HepG2 (cell line): ENCODE measurements around the gene CRTC2. TPM values are rescaled to one million over a fixed set of nuclear protein-coding genes. Genes with fewer than 3 reads are reported as not detected.

Experiments used
- ATAC-seq: fragments of 200-7000 bp; cut with Tn5 transposase; 3 replicates; pipeline ENCODE4 v1.9.1; 2020; ENCODE audit warnings: mild to moderate bottlenecking, moderate library complexity
- BruUV-seq: library from RNA; stranded (reverse); fragments of 400-500 nt; replicated peaks from 2 replicates; lab custom pipeline; 2021; lab: Mats Ljungman, UMichigan
- CTCF ChIA-PET: fragments of 300-600 bp; formaldehyde crosslinking; extraction: SDS; loops from one replicate; lab custom pipeline; 2021; ENCODE audit warnings: low total read pairs, inconsistent platforms, low intra/inter-chr PET ratio; lab: Yijun Ruan, JAX
- POLR2A ChIA-PET: fragments of 350-600 bp; sonication (Branson Sonifier 250); formaldehyde crosslinking; loops from one replicate; lab custom pipeline; 2020; ENCODE audit warnings: antibody characterized with exemption, inconsistent platforms; lab: Yijun Ruan, JAX
- DNase-seq: peaks from one replicate; pipeline ENCODE4 v3.0.0-alpha.2; 2015; ENCODE audit warnings: low spot score
- FAIRE-seq: peaks from 3 replicates; lab custom pipeline; 2011; peaks lifted over from hg19 to GRCh38; lab: Jason Lieb, UNC
- H2AFZ ChIP-seq: one replicate; pipeline ENCODE4 v1.6.1; 2011; ENCODE audit warnings: low read length, inconsistent platforms
- H3K27ac ChIP-seq: fragments of 300-600 bp; 3 replicates; pipeline ENCODE4 v1.8.0; 2011; ENCODE audit warnings: mixed run types, mild to moderate bottlenecking, mixed read lengths, low read length, inconsistent platforms; ENCODE audit not compliant: insufficient read depth; ENCODE audit errors: extremely low read length
- H3K27me3 ChIP-seq, 2 experiments: fragments of 200-600 bp in 1 of 2; 2 replicates in 1 of 2; 3 replicates in 1 of 2; pipeline versions ENCODE4 v1.6.0 to v1.8.0; 2011; ENCODE audit warnings: low read length in 2 of 2, mild to moderate bottlenecking in 2 of 2, moderate library complexity in 2 of 2, inconsistent platforms in 1 of 2; ENCODE audit not compliant: insufficient read depth in 2 of 2, control insufficient read depth in 1 of 2
- H3K36me3 ChIP-seq, 2 experiments: fragments of 200-600 bp in 1 of 2; replicated peaks in 1 of 2; 2 replicates in 1 of 2; 3 replicates in 1 of 2; pipeline versions ENCODE4 v1.5.1 to v1.8.0; 2011; ENCODE audit warnings: low read length in 2 of 2, inconsistent platforms in 1 of 2; ENCODE audit not compliant: insufficient read depth in 2 of 2, control insufficient read depth in 1 of 2
- H3K4me1 ChIP-seq: 2 replicates; pipeline ENCODE4 v1.5.1; 2012; ENCODE audit warnings: low read length, inconsistent platforms; ENCODE audit not compliant: insufficient read depth
- H3K4me2 ChIP-seq: 2 replicates; pipeline ENCODE4 v1.6.0; 2011; ENCODE audit warnings: low read depth, low read length, inconsistent platforms
- H3K4me3 ChIP-seq, 3 experiments: fragments of 200-600 bp in 1 of 3; sonication (generic), shearing (Covaris generic) in 1 of 3; replicated peaks in 1 of 3; 2 replicates each; pipeline ENCODE4 v1.5.1; 2011 to 2016; ENCODE audit warnings: low read length in 3 of 3, inconsistent platforms in 2 of 3, low read depth in 2 of 3, mild to moderate bottlenecking in 2 of 3, control low read depth in 1 of 3, mixed read lengths in 1 of 3; ENCODE audit not compliant: insufficient read depth in 1 of 3
- H3K79me2 ChIP-seq: one replicate; pipeline ENCODE4 v1.6.1; 2011; ENCODE audit warnings: low read length, inconsistent platforms; ENCODE audit not compliant: insufficient read depth
- H3K9ac ChIP-seq: 2 replicates; pipeline ENCODE4 v1.6.0; 2011; ENCODE audit warnings: mild to moderate bottlenecking, low read depth, low read length, inconsistent platforms; ENCODE audit not compliant: insufficient read depth
- H3K9me3 ChIP-seq: 2 replicates; pipeline ENCODE4 v1.5.1; 2012; ENCODE audit warnings: mild to moderate bottlenecking, low read length
- H4K20me1 ChIP-seq: 2 replicates; pipeline ENCODE4 v1.6.0; 2011; ENCODE audit warnings: inconsistent platforms, mild to moderate bottlenecking, low read length, moderate library complexity; ENCODE audit not compliant: insufficient read depth
- BCL3 ChIP-seq: sonication (generic); formaldehyde crosslinking; IDR thresholded peaks from 2 replicates; pipeline ENCODE4 v1.5.1; 2020; ENCODE audit warnings: mild to moderate bottlenecking, missing genetic modification reagents, moderate library complexity
- BCL6 ChIP-seq: IDR thresholded peaks from 2 replicates; pipeline ENCODE4 v1.6.1; 2016; ENCODE audit warnings: missing genetic modification reagents, missing compliant biosample characterization
- CENPT ChIP-seq: sonication (generic); formaldehyde crosslinking; IDR thresholded peaks from 2 replicates; pipeline ENCODE4 v1.8.0; 2022; ENCODE audit warnings: low read depth, mild to moderate bottlenecking, moderate library complexity, missing genetic modification reagents
- ETV5 ChIP-seq: IDR thresholded peaks from 2 replicates; pipeline ENCODE4 v1.6.1; 2018; ENCODE audit warnings: missing biosample characterization, missing genetic modification reagents, inconsistent platforms, borderline replicate concordance
- JUN ChIP-seq: sonication (generic); formaldehyde crosslinking; IDR thresholded peaks from 2 replicates; pipeline ENCODE4 v1.4.0; 2020; ENCODE audit warnings: mild to moderate bottlenecking, missing genetic modification reagents
- NFE2 ChIP-seq: sonication (generic); formaldehyde crosslinking; IDR thresholded peaks from 2 replicates; pipeline ENCODE4 v1.4.0; 2020; ENCODE audit warnings: missing genetic modification reagents
- SOX13 ChIP-seq, 3 experiments: fragments of 450-650 bp in 1 of 3; sonication (generic) in 1 of 3; formaldehyde crosslinking in 1 of 3; IDR thresholded peaks in 2 of 3; conservative IDR thresholded peaks in 1 of 3; 2 replicates each; pipeline versions ENCODE4 v1.5.0 to v1.6.1; 2016 to 2020; ENCODE audit warnings: antibody characterized with exemption in 1 of 3, mild to moderate bottlenecking in 1 of 3, missing compliant biosample characterization in 1 of 3, missing genetic modification reagents in 1 of 3, moderate library complexity in 1 of 3
- YEATS2 ChIP-seq: sonication (generic); formaldehyde crosslinking; IDR thresholded peaks from 2 replicates; pipeline ENCODE4 v1.4.0; 2020; ENCODE audit warnings: missing genetic modification reagents, borderline replicate concordance
- ZBTB3 ChIP-seq: sonication (generic); formaldehyde crosslinking; IDR thresholded peaks from 2 replicates; pipeline ENCODE4 v1.4.0; 2020; ENCODE audit warnings: low read depth, mild to moderate bottlenecking, moderate library complexity, missing genetic modification reagents, borderline replicate concordance
- ZFP41 ChIP-seq: sonication (generic); formaldehyde crosslinking; IDR thresholded peaks from 2 replicates; pipeline ENCODE4 v1.4.0; 2020; ENCODE audit warnings: mild to moderate bottlenecking, missing genetic modification reagents, borderline replicate concordance
- ZNF383 ChIP-seq: sonication (generic); formaldehyde crosslinking; IDR thresholded peaks from 2 replicates; pipeline ENCODE4 v1.4.0; 2020; ENCODE audit warnings: missing genetic modification reagents, mild to moderate bottlenecking, borderline replicate concordance
- ZNF776 ChIP-seq: sonication (generic); formaldehyde crosslinking; IDR thresholded peaks from 2 replicates; pipeline ENCODE4 v1.4.0; 2020; ENCODE audit warnings: mild to moderate bottlenecking, missing genetic modification reagents
- ZSCAN12 ChIP-seq: sonication (generic); formaldehyde crosslinking; IDR thresholded peaks from 2 replicates; pipeline ENCODE4 v1.9.0; 2021; ENCODE audit warnings: mild to moderate bottlenecking, missing genetic modification reagents
- WGBS: methylation state at CpG from one replicate; pipeline ENCODE4 v1.1.6; 2017; ENCODE audit warnings: low lambda C conversion rate; 5-methylcytosine and 5-hydroxymethylcytosine counted together
- in situ Hi-C: cut with HindIII; loops from 2 replicates; pipeline ENCODE4 v1.10.0; 2017; ENCODE audit warnings: low pct_unique_long_range_greater_than_20kb; ENCODE audit not compliant: extremely low pct_ligation_motif_present
- intact Hi-C: fragments of 100-400 bp; cut with micrococcal nuclease; formaldehyde crosslinking; loops from one replicate; pipeline ENCODE4 v1.10.0; 2022; ENCODE audit not compliant: unreplicated experiment
- polyA plus RNA-seq, 8 experiments: library from polyadenylated mRNA; depleted of rRNA in 3 of 8; stranded (reverse) in 7 of 8; unstranded in 1 of 8; fragments of >200 nt; fragmentation: Illumina TruSeq in 4 of 8; extraction: Trizol in 4 of 8; gene quantifications; 2 replicates each; pipeline versions ENCODE4 v1.2.1 to v1.2.3, GENCODE V29; 2011 to 2016; ENCODE audit warnings: low read depth in 4 of 8, missing spikeins in 1 of 8, mixed read lengths in 1 of 8; ENCODE audit not compliant: insufficient read depth in 1 of 8
- total RNA-seq, 5 experiments: library from RNA; depleted of rRNA; stranded (reverse); fragments of >200 nt; fragmentation: Illumina TruSeq; extraction: Trizol; gene quantifications; 2 replicates each; pipeline ENCODE4 v1.2.3, GENCODE V29; 2016; ENCODE audit warnings: low read depth in 1 of 5
- TF ChIP-seq, protein P1 (sequence below): sonication (generic); formaldehyde crosslinking; conservative IDR thresholded peaks from 2 replicates; pipeline ENCODE4 v1.4.0; 2020; ENCODE audit warnings: missing genetic modification reagents
- TF ChIP-seq, protein P2 (sequence below): sonication (generic); formaldehyde crosslinking; conservative IDR thresholded peaks from 2 replicates; pipeline ENCODE4 v1.4.0; 2020; ENCODE audit warnings: missing genetic modification reagents
- TF ChIP-seq, protein P3 (sequence below): sonication (generic); formaldehyde crosslinking; IDR thresholded peaks from 2 replicates; pipeline ENCODE4 v1.5.0; 2020; ENCODE audit warnings: missing genetic modification reagents, mild to moderate bottlenecking, borderline replicate concordance
- TF ChIP-seq, protein P4 (sequence below): sonication (generic); formaldehyde crosslinking; IDR thresholded peaks from 2 replicates; pipeline ENCODE4 v1.9.0; 2021; ENCODE audit warnings: missing genetic modification reagents, mild to moderate bottlenecking, borderline replicate concordance

Gene CRTC2
- total and polyA plus RNA-seq, 2 of the 13 experiments (the other 11 are each of a cell fraction or from before 2014, with no cell fraction given): 6.1 to 26.7 TPM

- H3K9ac ChIP-seq: no peak overlapping the region
- WGBS: 62% methylated on average over 4 of the region's 4 CpGs
- FAIRE-seq: no peak
- peak overlapping the region; percentile 80 for H3K4me2 ChIP-seq
- H3K4me1 ChIP-seq: peaks cover 61% of the 10 kb centered on the region
- intact Hi-C loops: loop anchor here (5.0 kb wide), 1 partner anchor 37 kb away; the partner anchor contains the start of gene GATAD2B
- no peak overlapping the region for H2AFZ ChIP-seq
- no peaks in the 10 kb centered on the region for H3K9me3 ChIP-seq
- no peak overlapping the region for H3K27ac ChIP-seq
- POLR2A ChIA-PET: interaction anchor here (0.9 to 7.0 kb wide), 8 partner anchors 8 to 44 kb away, joined by 3 to 89 read pairs (median 10); partner anchors contain the start of genes CREB3L4, DENND4B, GATAD2B and JTB
- H3K27me3 ChIP-seq: peaks cover 0 to 7% of the 10 kb centered on the region in 2 experiments; a peak in 1 of 5 replicates
- peak overlapping the region; percentile 20 to 56 (median 22); a peak in 3 of 6 replicates for H3K4me3 ChIP-seq
- H3K36me3 ChIP-seq: peaks cover 0 to 16% of the 10 kb centered on the region in 2 experiments; a peak in 2 of 5 replicates
- in situ Hi-C loops: no loop called here
- peaks cover 7% of the 10 kb centered on the region; the same call in 1 of the 2 replicates for H4K20me1 ChIP-seq
- peaks cover 59% of the 10 kb centered on the region for H3K79me2 ChIP-seq
- no TSS peak for BruUV-seq
- no peak for DNase-seq
- CTCF ChIA-PET: no interaction called here
- ATAC-seq: no peak
- TF ChIP-seq, protein P1, sequence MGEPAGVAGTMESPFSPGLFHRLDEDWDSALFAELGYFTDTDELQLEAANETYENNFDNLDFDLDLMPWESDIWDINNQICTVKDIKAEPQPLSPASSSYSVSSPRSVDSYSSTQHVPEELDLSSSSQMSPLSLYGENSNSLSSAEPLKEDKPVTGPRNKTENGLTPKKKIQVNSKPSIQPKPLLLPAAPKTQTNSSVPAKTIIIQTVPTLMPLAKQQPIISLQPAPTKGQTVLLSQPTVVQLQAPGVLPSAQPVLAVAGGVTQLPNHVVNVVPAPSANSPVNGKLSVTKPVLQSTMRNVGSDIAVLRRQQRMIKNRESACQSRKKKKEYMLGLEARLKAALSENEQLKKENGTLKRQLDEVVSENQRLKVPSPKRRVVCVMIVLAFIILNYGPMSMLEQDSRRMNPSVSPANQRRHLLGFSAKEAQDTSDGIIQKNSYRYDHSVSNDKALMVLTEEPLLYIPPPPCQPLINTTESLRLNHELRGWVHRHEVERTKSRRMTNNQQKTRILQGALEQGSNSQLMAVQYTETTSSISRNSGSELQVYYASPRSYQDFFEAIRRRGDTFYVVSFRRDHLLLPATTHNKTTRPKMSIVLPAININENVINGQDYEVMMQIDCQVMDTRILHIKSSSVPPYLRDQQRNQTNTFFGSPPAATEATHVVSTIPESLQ (CRISPR knock-in tag): no peak
- TF ChIP-seq YEATS2 (no peak), SOX13 (IDR thresholded peaks at IDR 0.05) (no peak), SOX13 (CRISPR knock-in tag; conservative IDR thresholded peaks at IDR 0.05 in 1 of 2, IDR thresholded peaks at IDR 0.05 in 1 of 2) (no peak), CENPT (CRISPR knock-in tag) (no peak), ZNF776 (CRISPR knock-in tag) (no peak), BCL3 (CRISPR knock-in tag) (no peak), ZNF383 (CRISPR knock-in tag) (no peak), ETV5 (no peak), ZSCAN12 (CRISPR knock-in tag) (no peak), ZFP41 (CRISPR knock-in tag) (no peak), JUN (no peak), BCL6 (CRISPR knock-in tag) (no peak), ZBTB3 (no peak), NFE2 (CRISPR knock-in tag) (no peak)
- TF ChIP-seq, protein P2, sequence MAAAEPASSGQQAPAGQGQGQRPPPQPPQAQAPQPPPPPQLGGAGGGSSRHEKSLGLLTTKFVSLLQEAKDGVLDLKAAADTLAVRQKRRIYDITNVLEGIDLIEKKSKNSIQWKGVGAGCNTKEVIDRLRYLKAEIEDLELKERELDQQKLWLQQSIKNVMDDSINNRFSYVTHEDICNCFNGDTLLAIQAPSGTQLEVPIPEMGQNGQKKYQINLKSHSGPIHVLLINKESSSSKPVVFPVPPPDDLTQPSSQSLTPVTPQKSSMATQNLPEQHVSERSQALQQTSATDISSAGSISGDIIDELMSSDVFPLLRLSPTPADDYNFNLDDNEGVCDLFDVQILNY (CRISPR knock-in tag): no peak
- TF ChIP-seq, protein P3, sequence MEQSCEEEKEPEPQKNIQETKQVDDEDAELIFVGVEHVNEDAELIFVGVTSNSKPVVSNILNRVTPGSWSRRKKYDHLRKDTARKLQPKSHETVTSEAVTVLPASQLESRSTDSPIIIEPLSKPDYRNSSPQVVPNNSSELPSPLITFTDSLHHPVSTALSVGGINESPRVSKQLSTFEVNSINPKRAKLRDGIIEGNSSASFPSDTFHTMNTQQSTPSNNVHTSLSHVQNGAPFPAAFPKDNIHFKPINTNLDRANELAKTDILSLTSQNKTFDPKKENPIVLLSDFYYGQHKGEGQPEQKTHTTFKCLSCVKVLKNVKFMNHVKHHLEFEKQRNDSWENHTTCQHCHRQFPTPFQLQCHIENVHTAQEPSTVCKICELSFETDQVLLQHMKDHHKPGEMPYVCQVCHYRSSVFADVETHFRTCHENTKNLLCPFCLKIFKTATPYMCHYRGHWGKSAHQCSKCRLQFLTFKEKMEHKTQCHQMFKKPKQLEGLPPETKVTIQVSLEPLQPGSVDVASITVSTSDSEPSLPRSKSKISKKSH: no peak
- TF ChIP-seq, protein P4, sequence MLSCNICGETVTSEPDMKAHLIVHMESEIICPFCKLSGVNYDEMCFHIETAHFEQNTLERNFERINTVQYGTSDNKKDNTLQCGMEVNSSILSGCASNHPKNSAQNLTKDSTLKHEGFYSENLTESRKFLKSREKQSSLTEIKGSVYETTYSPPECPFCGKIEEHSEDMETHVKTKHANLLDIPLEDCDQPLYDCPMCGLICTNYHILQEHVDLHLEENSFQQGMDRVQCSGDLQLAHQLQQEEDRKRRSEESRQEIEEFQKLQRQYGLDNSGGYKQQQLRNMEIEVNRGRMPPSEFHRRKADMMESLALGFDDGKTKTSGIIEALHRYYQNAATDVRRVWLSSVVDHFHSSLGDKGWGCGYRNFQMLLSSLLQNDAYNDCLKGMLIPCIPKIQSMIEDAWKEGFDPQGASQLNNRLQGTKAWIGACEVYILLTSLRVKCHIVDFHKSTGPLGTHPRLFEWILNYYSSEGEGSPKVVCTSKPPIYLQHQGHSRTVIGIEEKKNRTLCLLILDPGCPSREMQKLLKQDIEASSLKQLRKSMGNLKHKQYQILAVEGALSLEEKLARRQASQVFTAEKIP: no peak
Measured at GRCh38 chr1:153958961-153959260, 499 bp upstream of the CRTC2 start.
